Psoas muscle (tissue), 8 donors: ENCODE results near the gene EXD2. TPM values are rescaled to one million over a fixed set of nuclear protein-coding genes. Genes with fewer than 3 reads are reported as not detected.

ENCODE experiments used
- ATAC-seq, 4 donors: fragments of 200-7000 bp; cut with Tn5 transposase; one replicate each; pipeline ENCODE4 v1.9.1; 2020; ENCODE audit warnings: moderate library complexity in 3 of 4, mild to moderate bottlenecking in 2 of 4
- DNase-seq, 2 donors: peaks; one replicate each; pipeline ENCODE4 v3.0.0-alpha.2; 2020
- H3K27ac ChIP-seq: fragments of 200-600 bp; one replicate; pipeline ENCODE4 v1.8.0; 2022
- H3K27me3 ChIP-seq, 3 donors: fragments of 200-600 bp in 1 of 3; one replicate each; pipeline versions ENCODE4 v1.6.1 to v1.8.0; 2013 to 2022; ENCODE audit warnings: low read length in 2 of 3, mild to moderate bottlenecking in 2 of 3, moderate library complexity in 1 of 3; ENCODE audit not compliant: insufficient read depth in 3 of 3
- H3K36me3 ChIP-seq, 2 donors: fragments of 200-600 bp in 1 of 2; one replicate each; pipeline versions ENCODE4 v1.6.1 to v1.8.0; 2013 to 2022; ENCODE audit warnings: low read depth in 1 of 2, mild to moderate bottlenecking in 1 of 2, moderate library complexity in 1 of 2; ENCODE audit not compliant: insufficient read depth in 1 of 2
- H3K4me1 ChIP-seq: fragments of 200-600 bp; one replicate; pipeline ENCODE4 v1.8.0; 2022
- H3K4me3 ChIP-seq: fragments of 200-600 bp; one replicate; pipeline ENCODE4 v1.8.0; 2022; ENCODE audit warnings: mild to moderate bottlenecking
- H3K9me3 ChIP-seq: fragments of 200-600 bp; one replicate; pipeline ENCODE4 v1.8.0; 2022
- WGBS, 3 donors: extraction: QIAGEN DNeasy Blood & Tissue Kit; methylation state at CpG; one replicate each; pipeline versions ENCODE4 v1.1.6 to v1.1.7; 2013; 5-methylcytosine and 5-hydroxymethylcytosine counted together
- intact Hi-C, 2 donors: fragments of 100-400 bp; cut with DNase I; formaldehyde crosslinking; loops; one replicate each; pipeline versions ENCODE4 v1.11.0 to v1.14.2; 2022
- polyA plus RNA-seq, 3 donors: library from polyadenylated mRNA; stranded (reverse); fragments of 200-250 nt; gene quantifications; one replicate each; pipeline ENCODE4 v1.2.3, GENCODE V29; 2013
- total RNA-seq, 4 donors: library from RNA; stranded (reverse); fragmentation: NEBNext Ultra II Directional in 2 of 4; extraction: Animal tissue kit (Norgen Biotek cat#: 25700) in 2 of 4; gene quantifications; one replicate each; pipeline versions ENCODE4 v1.2.1 to v1.2.4, GENCODE V29; 2021 to 2023
- TF ChIP-seq, protein P1 (sequence below): fragments of 200-600 bp; IDR thresholded peaks from one replicate; pipeline ENCODE4 v1.8.0; 2022; ENCODE audit warnings: antibody characterized with exemption
- donor health status: healthy with polysubstance abuse.
- donor health status: DM: no; HTN: no; CAD: no; lungs with moderate emphysema.
- donor health status: Bipolar disorder and iron deficiency.
- donor health status: healthy.
- donor health status: DM: yes; HTN: yes; CAD: no.
- donor health status: DM: no; HTN: no; CAD: no.
- donor health status: DM: no; HTN: no; CAD: no.
- donor health status: DM: yes; HTN: yes; CAD: no.

EXD2 gene
- total and polyA plus RNA-seq, 7 donors = 6.8 to 17.3 (median 12.6) TPM

DNA sequence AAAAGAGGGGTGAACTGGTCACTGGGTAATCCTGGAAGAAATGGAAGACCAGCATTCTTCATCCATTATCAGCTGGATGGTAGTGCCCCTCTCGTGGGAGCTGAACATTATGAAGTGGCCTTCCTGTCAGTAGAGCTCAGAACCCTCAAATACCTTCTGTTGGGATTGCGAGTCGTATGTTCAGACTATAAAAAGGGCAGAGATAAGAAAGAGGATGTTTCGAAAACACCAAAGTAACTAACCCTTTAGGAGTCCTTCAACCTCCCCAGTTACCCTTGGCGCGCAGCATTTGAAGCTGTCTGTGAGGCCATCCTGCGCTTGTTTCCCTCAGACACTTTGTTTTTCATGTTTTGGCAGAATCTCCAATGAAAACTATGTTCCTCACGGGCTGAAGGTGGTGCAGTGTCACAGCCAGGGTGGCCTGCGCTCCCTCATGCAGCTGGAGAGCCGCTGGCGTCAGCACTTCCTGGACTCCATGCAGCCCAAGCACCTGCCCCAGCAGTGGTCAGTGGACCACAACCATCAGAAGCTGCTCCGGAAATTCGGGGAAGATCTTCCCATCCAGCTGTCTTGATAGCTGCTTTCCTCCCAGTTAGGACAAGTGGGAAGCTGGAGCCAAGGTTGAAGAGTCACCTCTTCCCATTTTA is 49.4 kb downstream of the EXD2 start:
- H3K4me1 ChIP-seq = peaks cover 3% of the 10 kb centered on the region
- H3K9me3 ChIP-seq = no peaks in the 10 kb centered on the region
- TF ChIP-seq, protein P1, sequence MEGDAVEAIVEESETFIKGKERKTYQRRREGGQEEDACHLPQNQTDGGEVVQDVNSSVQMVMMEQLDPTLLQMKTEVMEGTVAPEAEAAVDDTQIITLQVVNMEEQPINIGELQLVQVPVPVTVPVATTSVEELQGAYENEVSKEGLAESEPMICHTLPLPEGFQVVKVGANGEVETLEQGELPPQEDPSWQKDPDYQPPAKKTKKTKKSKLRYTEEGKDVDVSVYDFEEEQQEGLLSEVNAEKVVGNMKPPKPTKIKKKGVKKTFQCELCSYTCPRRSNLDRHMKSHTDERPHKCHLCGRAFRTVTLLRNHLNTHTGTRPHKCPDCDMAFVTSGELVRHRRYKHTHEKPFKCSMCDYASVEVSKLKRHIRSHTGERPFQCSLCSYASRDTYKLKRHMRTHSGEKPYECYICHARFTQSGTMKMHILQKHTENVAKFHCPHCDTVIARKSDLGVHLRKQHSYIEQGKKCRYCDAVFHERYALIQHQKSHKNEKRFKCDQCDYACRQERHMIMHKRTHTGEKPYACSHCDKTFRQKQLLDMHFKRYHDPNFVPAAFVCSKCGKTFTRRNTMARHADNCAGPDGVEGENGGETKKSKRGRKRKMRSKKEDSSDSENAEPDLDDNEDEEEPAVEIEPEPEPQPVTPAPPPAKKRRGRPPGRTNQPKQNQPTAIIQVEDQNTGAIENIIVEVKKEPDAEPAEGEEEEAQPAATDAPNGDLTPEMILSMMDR = no peak
- H3K36me3 ChIP-seq = peaks cover 6 to 69% of the 10 kb centered on the region in 2 donors
- ATAC-seq = no peak
- no peak for DNase-seq
- intact Hi-C loops = loop anchor here in 1 of 2 donors (5.0 kb wide), 2 partner anchors 122 to 332 kb away; partner anchors contain the start of gene CCDC177
- no peak overlapping the region for H3K27ac ChIP-seq
- H3K27me3 ChIP-seq = no peaks in the 10 kb centered on the region
- 85 to 89% (median 88%) methylated on average over 13 of the region's 13 CpGs for WGBS, 3 donors
- no peak overlapping the region for H3K4me3 ChIP-seq

DNA sequence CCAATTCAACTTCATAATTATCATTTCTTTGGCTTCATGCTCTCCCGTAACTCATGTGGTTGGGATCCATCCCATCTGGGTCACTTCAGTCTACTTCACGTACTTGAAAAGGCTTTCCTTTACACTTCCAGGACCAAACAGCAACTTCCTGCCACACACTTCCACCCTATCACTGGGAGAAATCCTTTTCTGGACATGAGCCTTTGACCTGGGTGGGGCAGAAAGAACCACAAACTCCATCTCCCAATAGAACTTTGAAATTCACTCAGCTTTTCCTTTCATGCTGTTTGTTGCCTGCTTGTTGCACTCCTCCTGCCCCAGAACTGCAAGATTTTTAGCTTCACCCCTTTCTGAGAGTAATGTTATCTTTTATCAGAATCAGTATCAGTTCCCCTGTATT is 50.3 kb downstream of the EXD2 start:
- DNase-seq (no peak), ATAC-seq (no peak)
- H3K9me3 ChIP-seq = no peaks in the 10 kb centered on the region
- H3K4me1 ChIP-seq = peaks cover 3% of the 10 kb centered on the region
- H3K27me3 ChIP-seq = no peaks in the 10 kb centered on the region
- intact Hi-C loops = loop anchor here in 1 of 2 donors (5.0 kb wide), 2 partner anchors 121 to 331 kb away; partner anchors contain the start of gene CCDC177
- no peak overlapping the region for H3K4me3 ChIP-seq
- peaks cover 0 to 59% of the 10 kb centered on the region in 2 donors for H3K36me3 ChIP-seq
- H3K27ac ChIP-seq = no peak overlapping the region
- 76 to 86% (median 77%) methylated on average over 2 of the region's 2 CpGs for WGBS, 3 donors
- TF ChIP-seq, protein P1 = no peak

- Histone ChIP-seq H3K9me3 (no peaks in the 10 kb centered on the region), H3K4me1 (peaks cover 3% of the 10 kb centered on the region), H3K27ac (no peak overlapping the region), H3K27me3 (no peaks in the 10 kb centered on the region), H3K36me3 (peaks cover 0 to 50% of the 10 kb centered on the region in 2 donors), H3K4me3 (no peak overlapping the region)
- no peak for DNase-seq
- TF ChIP-seq, protein P1 = peak; percentile 83
- intact Hi-C loops = loop anchor here (1.0 to 5.0 kb wide), 5 partner anchors 104 to 330 kb away; partner anchors contain the start of gene CCDC177 (in 1 of the 2)
- 41 to 51% (median 45%) methylated on average over 10 of the region's 10 CpGs for WGBS, 3 donors
- peak; percentile 64 to 86 (median 78) for ATAC-seq
Measured at GRCh38 chr14:69242311-69243224, 51.3 kb downstream of the EXD2 start.

- H3K27ac ChIP-seq = no peak overlapping the region
- peaks cover 3% of the 10 kb centered on the region for H3K4me1 ChIP-seq
- TF ChIP-seq, protein P1 = no peak
- 91 to 93% (median 91%) methylated on average over 3 of the region's 3 CpGs for WGBS, 3 donors
- ATAC-seq = no peak
- H3K4me3 ChIP-seq = no peak overlapping the region
- DNase-seq = no peak
- H3K9me3 ChIP-seq = no peaks in the 10 kb centered on the region
- H3K36me3 ChIP-seq = peaks cover 0 to 26% of the 10 kb centered on the region in 2 donors
- intact Hi-C loops = loop anchor here in 1 of 2 donors (5.0 kb wide), 2 partner anchors 117 to 327 kb away; partner anchors contain the start of gene CCDC177
- H3K27me3 ChIP-seq = no peaks in the 10 kb centered on the region
Measured at GRCh38 chr14:69244946-69245345, 53.6 kb downstream of the EXD2 start.
